Measurements from ENCODE around the gene KRTAP22-2.

Gene KRTAP22-2

DNA sequence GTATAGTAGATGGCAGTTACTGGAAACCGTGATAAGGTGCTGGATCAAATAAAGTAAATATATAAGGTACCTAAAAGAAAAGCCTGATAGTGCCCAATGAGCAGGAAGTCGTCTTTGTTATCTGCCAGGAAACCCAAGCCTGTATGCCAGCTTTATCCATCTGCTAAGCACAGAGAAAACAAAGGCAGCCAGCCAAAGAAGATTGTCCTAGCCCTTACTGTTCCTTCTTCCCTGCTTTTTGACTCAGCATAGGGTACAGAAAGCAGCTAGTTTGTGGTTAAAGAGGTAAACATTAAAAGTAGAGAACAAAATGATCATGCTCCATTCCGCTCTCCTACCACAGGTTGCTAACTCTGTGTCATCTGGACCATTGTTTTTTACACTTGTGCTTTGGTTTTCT is 10.1 kb downstream of the KRTAP22-2 start:
- in situ Hi-C loops (cut with HindIII; ENCODE audit: low sequenced_read_pairs): no loop called here
- no peak for DNase-seq (ENCODE audit: low read depth, low spot score)
- H3K4me3 ChIP-seq (ENCODE audit: low read depth, low read length): no peak overlapping the region
- TF ChIP-seq CTCF (IDR thresholded peaks at IDR 0.05; ENCODE audit: low read depth, low read length): no peak

GRCh38 chr21:30579346-30579745 is 10.9 kb downstream of the KRTAP22-2 start:
- H3K4me3 ChIP-seq (ENCODE audit: low read depth, low read length): no peak overlapping the region
- TF ChIP-seq CTCF (IDR thresholded peaks at IDR 0.05; ENCODE audit: low read depth, low read length): no peak
- no peak for DNase-seq (ENCODE audit: low read depth, low spot score)
- in situ Hi-C loops (cut with HindIII; ENCODE audit: low sequenced_read_pairs): no loop called here

DNA sequence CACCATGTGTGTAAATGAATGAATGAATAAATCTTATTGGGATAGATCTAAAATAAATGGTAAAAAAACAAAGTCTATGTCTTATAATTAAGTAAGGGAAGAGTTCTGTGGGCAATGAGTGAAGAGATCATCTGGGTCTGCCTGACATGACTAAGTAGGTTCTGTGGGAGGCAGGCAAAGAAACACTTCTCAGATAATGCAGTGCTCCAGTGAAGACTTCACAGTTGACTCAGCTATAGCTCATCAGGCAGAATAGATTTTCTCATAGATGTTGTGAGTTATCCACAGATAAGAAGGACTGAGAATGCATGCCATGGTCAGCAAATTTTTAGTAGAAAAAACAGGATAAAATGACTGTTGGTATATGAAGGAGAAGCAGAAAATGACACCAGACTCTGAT is 12.4 kb downstream of the KRTAP22-2 start:
- no peak for DNase-seq (ENCODE audit: low read depth, low spot score)
- TF ChIP-seq CTCF (IDR thresholded peaks at IDR 0.05; ENCODE audit: low read depth, low read length): no peak
- H3K4me3 ChIP-seq (ENCODE audit: low read depth, low read length): no peak overlapping the region
- in situ Hi-C loops (cut with HindIII; ENCODE audit: low sequenced_read_pairs): no loop called here

- H3K4me3 ChIP-seq (ENCODE audit: low read depth, low read length): no peak overlapping the region
- in situ Hi-C loops (cut with HindIII; ENCODE audit: low sequenced_read_pairs): no loop called here
- no peak for DNase-seq (ENCODE audit: low read depth, low spot score)
- no peak for TF ChIP-seq CTCF (IDR thresholded peaks at IDR 0.05; ENCODE audit: low read depth, low read length)
These were observed 22.6 kb downstream of the KRTAP22-2 start for GRCh38 chr21:30567617-30568016.

DNA sequence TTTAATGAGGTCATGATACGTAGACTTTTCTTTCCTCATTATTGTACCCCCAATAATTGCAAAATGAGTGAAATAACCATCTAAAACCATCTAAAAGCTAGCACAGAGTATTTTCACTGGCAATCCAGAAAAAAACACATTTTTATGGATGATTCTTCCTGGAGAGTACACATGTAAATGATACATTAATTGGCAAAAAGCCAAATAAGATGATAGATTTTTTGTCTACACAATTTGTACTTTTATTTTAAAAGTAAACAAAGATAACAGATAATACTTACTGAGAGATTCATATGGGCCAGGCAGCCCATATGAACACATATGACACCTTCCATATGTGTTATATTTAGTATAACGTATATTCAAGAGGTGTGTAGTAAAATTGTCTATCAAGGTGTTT is 26.6 kb downstream of the KRTAP22-2 start:
- TF ChIP-seq CTCF (IDR thresholded peaks at IDR 0.05; ENCODE audit: low read depth, low read length): no peak
- H3K4me3 ChIP-seq (ENCODE audit: low read depth, low read length): no peak overlapping the region
- DNase-seq (ENCODE audit: low read depth, low spot score): no peak
- in situ Hi-C loops (cut with HindIII; ENCODE audit: low sequenced_read_pairs): no loop called here

DNA sequence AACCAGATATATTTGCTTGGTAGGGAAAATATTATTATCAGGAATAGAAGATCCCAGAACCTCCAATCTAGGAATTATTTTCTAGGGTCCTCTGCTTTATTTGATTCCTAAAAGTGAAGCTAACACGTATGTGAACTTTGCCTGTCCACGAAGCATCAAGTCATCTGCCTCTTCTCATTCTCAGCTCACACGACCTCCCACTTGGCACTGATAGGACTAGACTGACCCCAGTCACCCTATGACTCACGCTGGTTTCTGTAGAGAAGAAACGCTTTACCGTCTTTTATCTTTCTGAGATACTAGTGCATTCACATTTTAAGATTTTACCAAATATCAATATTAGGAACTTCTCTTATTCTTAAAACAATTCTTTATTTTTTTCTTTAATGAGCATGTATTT is 27.1 kb downstream of the KRTAP22-2 start:
- no peak overlapping the region for H3K4me3 ChIP-seq (ENCODE audit: low read depth, low read length)
- TF ChIP-seq CTCF (IDR thresholded peaks at IDR 0.05; ENCODE audit: low read depth, low read length): no peak
- no peak for DNase-seq (ENCODE audit: low read depth, low spot score)
- in situ Hi-C loops (cut with HindIII; ENCODE audit: low sequenced_read_pairs): no loop called here

DNA sequence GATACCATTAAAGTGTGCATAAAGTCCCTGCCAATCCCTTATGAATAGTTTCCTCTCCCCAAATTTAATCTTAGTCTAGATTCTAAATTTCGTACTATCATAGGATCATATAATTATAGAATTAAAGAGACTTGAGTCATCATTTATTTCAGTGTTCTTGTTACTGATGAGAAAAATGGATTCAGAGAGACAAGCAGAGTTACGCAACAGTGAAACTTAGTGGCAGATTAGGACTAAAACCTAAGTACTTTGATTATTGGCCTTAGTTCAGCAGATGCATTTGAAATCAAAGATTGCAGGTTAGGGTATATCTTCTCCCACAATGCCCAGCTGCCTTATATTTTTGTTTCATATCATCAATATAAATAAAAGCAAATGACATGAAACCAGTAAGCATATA is 28.2 kb downstream of the KRTAP22-2 start:
- no peak for DNase-seq (ENCODE audit: low read depth, low spot score)
- no peak for TF ChIP-seq CTCF (IDR thresholded peaks at IDR 0.05; ENCODE audit: low read depth, low read length)
- in situ Hi-C loops (cut with HindIII; ENCODE audit: low sequenced_read_pairs): no loop called here
- no peak overlapping the region for H3K4me3 ChIP-seq (ENCODE audit: low read depth, low read length)
